ENCODE results near the gene BBX. TPM values are rescaled to one million over a fixed set of nuclear protein-coding genes. Genes with fewer than 3 reads are reported as not detected.
A peak's percentile ranks its signal among the peaks of the same experiment; 100 is the strongest.

BBX gene
- total RNA-seq, 1 donor from 2014 or later: 54.1 TPM

DNA sequence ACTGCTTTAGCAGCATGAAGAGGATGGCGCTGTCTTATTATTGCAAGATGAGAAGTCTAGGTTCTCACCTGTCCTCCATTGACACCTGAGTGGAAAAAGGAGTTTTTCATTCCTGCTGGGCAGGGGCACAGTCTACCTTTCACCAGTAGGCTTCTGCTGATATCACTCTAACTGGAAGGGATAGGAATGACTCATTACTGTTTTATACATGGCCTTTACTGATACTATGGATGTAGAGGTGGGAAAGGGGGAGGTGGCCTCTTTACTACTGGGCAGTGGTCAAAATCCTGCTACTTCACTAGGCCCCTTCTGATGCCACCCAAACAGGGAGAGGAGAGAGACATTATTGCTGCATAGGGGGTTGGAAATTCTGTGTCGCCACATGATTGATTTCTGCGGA, 97.8 kb downstream of the BBX start:
- H3K27ac Mint-ChIP-seq: peak overlapping the region; percentile 41
- H3K36me3 Mint-ChIP-seq (ENCODE audit: insufficient read depth): peaks cover 2% of the 10 kb centered on the region
- peaks cover 7% of the 10 kb centered on the region for H3K9me3 Mint-ChIP-seq (ENCODE audit: low read depth)
- H3K4me3 Mint-ChIP-seq (ENCODE audit: low read depth): no peak overlapping the region
- H3K4me1 Mint-ChIP-seq (ENCODE audit: low read depth): peaks cover 7% of the 10 kb centered on the region
- H3K27me3 Mint-ChIP-seq: no peaks in the 10 kb centered on the region
- DNase-seq (ENCODE audit: low spot score, unreplicated experiment): no peak
- TF ChIP-seq CTCF (IDR thresholded peaks at IDR 0.05; ENCODE audit: unreplicated experiment): no peak

GRCh38 chr3:107621465-107621864, 98.7 kb downstream of the BBX start:
- Mint-ChIP-seq H3K4me1 (ENCODE audit: low read depth) (peaks cover 7% of the 10 kb centered on the region), H3K27ac (no peak overlapping the region)

GRCh38 chr3:107627962-107628542, 105.3 kb downstream of the BBX start:
- Mint-ChIP-seq H3K36me3 (ENCODE audit: insufficient read depth) (no peaks in the 10 kb centered on the region), H3K9me3 (ENCODE audit: low read depth) (no peaks in the 10 kb centered on the region), H3K27me3 (no peaks in the 10 kb centered on the region), H3K4me1 (ENCODE audit: low read depth) (peaks cover 6% of the 10 kb centered on the region), H3K27ac (no peak overlapping the region), H3K4me3 (ENCODE audit: low read depth) (no peak overlapping the region)
- no peak for TF ChIP-seq CTCF (IDR thresholded peaks at IDR 0.05; ENCODE audit: unreplicated experiment)
- no peak for DNase-seq (ENCODE audit: low spot score, unreplicated experiment)

More at GRCh38 chr3:107621465-107621864, 98.7 kb downstream of the BBX start:
- no peak overlapping the region for H3K4me3 Mint-ChIP-seq (ENCODE audit: low read depth)
- no peak for TF ChIP-seq CTCF (IDR thresholded peaks at IDR 0.05; ENCODE audit: unreplicated experiment)
- peaks cover 2% of the 10 kb centered on the region for H3K36me3 Mint-ChIP-seq (ENCODE audit: insufficient read depth)
- peaks cover 7% of the 10 kb centered on the region for H3K9me3 Mint-ChIP-seq (ENCODE audit: low read depth)
- no peak for DNase-seq (ENCODE audit: low spot score, unreplicated experiment)
- H3K27me3 Mint-ChIP-seq: no peaks in the 10 kb centered on the region

DNA sequence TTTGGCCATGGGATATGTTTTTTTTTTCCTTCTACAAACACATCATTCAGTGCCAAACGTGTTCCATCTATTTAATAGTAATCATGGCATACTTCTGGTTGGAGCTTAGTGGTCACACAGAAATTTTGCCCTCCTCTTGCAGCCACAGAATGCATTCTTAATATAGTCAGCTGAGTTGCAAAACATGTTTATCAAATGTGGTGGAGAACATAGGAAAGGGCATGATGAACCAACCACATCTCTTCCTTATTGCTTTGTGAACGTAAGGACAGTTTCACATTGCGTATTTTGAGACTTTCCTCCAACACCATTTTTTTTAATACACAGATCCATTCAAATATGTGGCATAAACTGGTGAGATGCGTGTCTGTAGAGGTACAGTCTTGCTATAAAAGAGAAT, 106.8 kb downstream of the BBX start:
- Mint-ChIP-seq H3K9me3 (ENCODE audit: low read depth) (no peaks in the 10 kb centered on the region), H3K27me3 (no peaks in the 10 kb centered on the region), H3K4me3 (ENCODE audit: low read depth) (no peak overlapping the region), H3K27ac (no peak overlapping the region), H3K4me1 (ENCODE audit: low read depth) (peaks cover 6% of the 10 kb centered on the region), H3K36me3 (ENCODE audit: insufficient read depth) (no peaks in the 10 kb centered on the region)
- DNase-seq (ENCODE audit: low spot score, unreplicated experiment): no peak
- no peak for TF ChIP-seq CTCF (IDR thresholded peaks at IDR 0.05; ENCODE audit: unreplicated experiment)

DNA sequence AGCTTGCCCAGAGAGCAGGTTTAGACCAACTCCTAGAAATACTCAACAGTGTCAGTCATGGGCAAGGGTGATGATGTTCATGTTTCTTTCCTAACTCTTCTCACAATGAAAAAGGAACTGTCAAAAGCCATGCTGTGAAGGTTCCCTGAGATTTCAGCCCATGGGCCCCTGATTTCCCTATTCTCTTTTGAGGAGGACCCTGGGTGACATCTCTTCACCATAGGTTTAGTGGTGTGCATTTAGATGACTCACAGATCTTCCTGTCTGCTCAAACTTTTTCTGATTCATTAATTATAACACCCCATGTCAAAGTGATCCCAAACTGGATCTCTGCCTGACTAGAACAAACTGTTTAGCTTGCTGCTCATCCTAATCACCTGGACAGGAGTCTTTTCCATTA, 108.0 kb downstream of the BBX start:
- Mint-ChIP-seq H3K27ac (no peak overlapping the region), H3K4me1 (ENCODE audit: low read depth) (peaks cover 6% of the 10 kb centered on the region), H3K27me3 (no peaks in the 10 kb centered on the region), H3K4me3 (ENCODE audit: low read depth) (no peak overlapping the region), H3K36me3 (ENCODE audit: insufficient read depth) (no peaks in the 10 kb centered on the region), H3K9me3 (ENCODE audit: low read depth) (no peaks in the 10 kb centered on the region)
- no peak for DNase-seq (ENCODE audit: low spot score, unreplicated experiment)
- TF ChIP-seq CTCF (IDR thresholded peaks at IDR 0.05; ENCODE audit: unreplicated experiment): no peak
